ENCODE results near the gene GGA1.
"Not testable (repeated sequence)": the region's sequence is repeated elsewhere in the genome, so short reads cannot be mapped to it uniquely, and the experiment has no call there.

The GGA1 gene

DNA sequence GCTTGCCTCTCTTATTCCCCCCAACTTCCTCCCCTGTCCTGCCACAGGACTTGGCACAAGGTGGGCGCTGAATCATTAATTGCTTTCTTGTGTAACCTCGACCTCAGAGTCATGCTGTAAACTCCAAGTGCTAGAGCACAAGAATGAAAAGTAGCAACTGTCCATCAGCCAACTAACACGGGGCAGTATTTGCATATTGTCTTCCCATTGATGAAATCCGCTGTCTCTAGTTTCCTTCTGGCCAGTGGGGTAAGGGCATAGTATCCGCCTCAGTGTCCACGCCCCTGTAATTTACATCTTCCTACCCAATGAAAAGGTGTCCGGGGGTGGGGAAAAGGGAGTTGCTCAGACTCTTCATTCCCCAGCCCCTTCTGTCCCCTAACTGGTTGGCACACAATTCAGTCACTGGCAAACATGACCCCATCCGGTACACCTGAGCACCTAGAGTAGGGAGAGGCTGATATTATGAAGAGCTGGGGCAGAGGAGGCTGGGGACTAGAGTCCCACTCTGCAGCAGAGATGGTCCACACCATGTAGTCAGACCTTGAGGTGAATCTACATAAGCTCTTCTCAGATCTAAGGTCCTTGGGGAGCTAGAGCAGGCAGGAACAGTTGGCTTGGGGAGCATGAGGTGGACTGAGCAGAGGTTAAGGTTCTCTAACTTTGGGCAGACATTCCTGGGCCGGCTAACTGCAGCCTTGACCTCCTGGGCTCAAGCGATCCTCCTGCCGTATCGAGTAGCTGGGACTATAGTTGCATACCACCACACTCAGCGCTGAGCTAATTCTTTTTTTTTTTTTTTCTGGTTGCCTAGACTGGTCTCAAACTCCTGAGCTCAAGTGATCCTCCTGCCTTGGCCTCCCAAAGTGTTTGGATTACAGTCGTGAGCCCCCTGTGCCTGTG, 6.8 kb upstream of the GGA1 start:
- H3K9me3 ChIP-seq (ENCODE audit: control insufficient read depth, low read length) = no peaks in the 10 kb centered on the region
- no peak overlapping the region for H3K9ac ChIP-seq (ENCODE audit: low read length)
- H3K36me3 ChIP-seq (ENCODE audit: control insufficient read depth, insufficient read depth, low read length, severe bottlenecking) = no peaks in the 10 kb centered on the region
- H3K27me3 ChIP-seq (replicated peaks; ENCODE audit: control insufficient read depth, insufficient read depth, low read length) = peaks cover 7% of the 10 kb centered on the region
- H3K4me1 ChIP-seq (ENCODE audit: control insufficient read depth, insufficient read depth, low read length) = peaks cover 8% of the 10 kb centered on the region
- no peak overlapping the region for H3K4me3 ChIP-seq (ENCODE audit: low read length)
- DNase-seq (ENCODE audit: low read depth) = peak; percentile 29

DNA sequence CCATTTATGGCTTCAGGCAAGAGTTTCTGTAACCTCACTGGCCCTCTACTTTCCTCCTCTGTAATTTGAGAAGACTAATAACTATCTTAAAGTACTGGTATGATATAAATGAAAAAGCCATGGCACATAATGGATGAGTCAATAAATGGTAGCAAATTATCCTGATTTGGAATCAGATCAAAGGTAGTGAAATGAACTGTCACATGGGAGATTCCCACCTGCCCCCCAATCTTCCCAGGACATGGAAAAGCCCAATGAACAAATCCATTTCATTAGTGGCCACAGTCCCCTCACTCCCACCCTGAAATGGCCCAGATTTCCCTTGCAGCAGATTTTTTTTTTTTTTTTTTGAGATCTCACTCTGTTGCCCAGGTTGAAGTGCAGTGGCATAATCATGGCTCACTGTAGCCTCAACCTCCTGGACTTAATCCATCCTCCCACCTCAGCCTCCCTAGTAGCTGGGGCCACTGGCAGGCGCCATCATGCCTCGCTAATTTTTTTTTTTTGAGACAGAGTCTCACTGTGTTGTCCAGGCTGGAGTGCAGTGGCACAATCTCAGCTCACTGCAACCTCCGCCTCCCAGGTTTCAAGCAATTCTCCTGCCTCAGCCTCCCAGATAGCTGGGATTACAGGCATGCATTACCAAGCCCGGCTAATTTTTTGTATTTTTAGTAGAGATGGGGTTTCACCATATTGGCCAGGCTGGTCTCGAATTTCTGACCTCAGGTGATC, 5.9 kb upstream of the GGA1 start:
- H3K9me3 ChIP-seq (ENCODE audit: control insufficient read depth, low read length); H3K9ac ChIP-seq (ENCODE audit: low read length); H3K36me3 ChIP-seq (ENCODE audit: control insufficient read depth, insufficient read depth, low read length, severe bottlenecking); H3K27me3 ChIP-seq (replicated peaks; ENCODE audit: control insufficient read depth, insufficient read depth, low read length); DNase-seq (ENCODE audit: low read depth); H3K4me3 ChIP-seq (ENCODE audit: low read length): not testable (repeated sequence)
- peaks cover 13% of the 10 kb centered on the region for H3K4me1 ChIP-seq (ENCODE audit: control insufficient read depth, insufficient read depth, low read length)

DNA sequence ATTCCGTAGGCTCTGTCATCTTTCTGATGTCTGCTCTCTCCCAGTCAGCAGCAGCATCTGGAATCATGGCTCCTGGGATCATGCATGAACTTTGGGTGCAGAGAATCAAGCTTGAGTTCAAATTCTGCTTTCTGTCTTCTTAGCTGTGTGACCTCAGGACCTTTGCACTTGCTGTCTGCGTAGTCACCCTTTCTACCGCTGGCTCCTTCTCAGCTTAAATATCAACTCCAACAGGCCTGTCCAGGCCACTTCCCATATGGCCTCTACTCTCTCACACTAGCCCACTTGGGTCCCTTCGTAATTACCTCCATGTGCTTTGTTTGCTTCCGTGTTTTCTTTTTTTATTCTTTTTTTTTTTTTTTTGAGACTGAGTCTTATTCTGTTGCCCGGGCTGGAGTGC, 4.6 kb upstream of the GGA1 start:
- no peaks in the 10 kb centered on the region for H3K36me3 ChIP-seq (ENCODE audit: control insufficient read depth, insufficient read depth, low read length, severe bottlenecking)
- peaks cover 13% of the 10 kb centered on the region for H3K4me1 ChIP-seq (ENCODE audit: control insufficient read depth, insufficient read depth, low read length)
- no peak for DNase-seq (ENCODE audit: low read depth)
- H3K9ac ChIP-seq (ENCODE audit: low read length) = no peak overlapping the region
- H3K4me3 ChIP-seq (ENCODE audit: low read length) = no peak overlapping the region
- peaks cover 7% of the 10 kb centered on the region for H3K27me3 ChIP-seq (replicated peaks; ENCODE audit: control insufficient read depth, insufficient read depth, low read length)
- H3K9me3 ChIP-seq (ENCODE audit: control insufficient read depth, low read length) = no peaks in the 10 kb centered on the region

DNA sequence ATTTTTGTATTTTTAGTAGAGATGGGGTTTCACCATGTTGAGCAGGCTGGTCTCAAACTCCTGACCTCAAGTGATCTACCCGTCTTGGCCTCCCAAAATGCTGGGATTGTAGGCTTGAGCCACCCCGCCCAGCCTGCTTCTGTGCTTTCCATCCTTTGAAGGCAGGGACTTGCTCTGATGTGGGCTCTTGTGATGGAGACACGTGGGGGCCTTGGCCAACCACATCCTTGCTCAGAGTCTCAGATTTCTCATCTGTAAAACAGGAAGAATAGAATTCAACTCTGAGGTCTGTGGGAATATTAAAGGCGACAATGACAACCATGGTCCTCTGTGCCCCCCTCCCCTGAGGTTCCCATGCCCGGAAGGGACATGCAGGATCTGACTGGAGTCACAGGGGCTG, 3.8 kb upstream of the GGA1 start:
- no peak overlapping the region for H3K9ac ChIP-seq (ENCODE audit: low read length)
- DNase-seq (ENCODE audit: low read depth) = no peak
- no peak overlapping the region for H3K4me3 ChIP-seq (ENCODE audit: low read length)
- H3K4me1 ChIP-seq (ENCODE audit: control insufficient read depth, insufficient read depth, low read length) = peaks cover 19% of the 10 kb centered on the region
- H3K36me3 ChIP-seq (ENCODE audit: control insufficient read depth, insufficient read depth, low read length, severe bottlenecking) = no peaks in the 10 kb centered on the region
- no peaks in the 10 kb centered on the region for H3K9me3 ChIP-seq (ENCODE audit: control insufficient read depth, low read length)
- peaks cover 7% of the 10 kb centered on the region for H3K27me3 ChIP-seq (replicated peaks; ENCODE audit: control insufficient read depth, insufficient read depth, low read length)

DNA sequence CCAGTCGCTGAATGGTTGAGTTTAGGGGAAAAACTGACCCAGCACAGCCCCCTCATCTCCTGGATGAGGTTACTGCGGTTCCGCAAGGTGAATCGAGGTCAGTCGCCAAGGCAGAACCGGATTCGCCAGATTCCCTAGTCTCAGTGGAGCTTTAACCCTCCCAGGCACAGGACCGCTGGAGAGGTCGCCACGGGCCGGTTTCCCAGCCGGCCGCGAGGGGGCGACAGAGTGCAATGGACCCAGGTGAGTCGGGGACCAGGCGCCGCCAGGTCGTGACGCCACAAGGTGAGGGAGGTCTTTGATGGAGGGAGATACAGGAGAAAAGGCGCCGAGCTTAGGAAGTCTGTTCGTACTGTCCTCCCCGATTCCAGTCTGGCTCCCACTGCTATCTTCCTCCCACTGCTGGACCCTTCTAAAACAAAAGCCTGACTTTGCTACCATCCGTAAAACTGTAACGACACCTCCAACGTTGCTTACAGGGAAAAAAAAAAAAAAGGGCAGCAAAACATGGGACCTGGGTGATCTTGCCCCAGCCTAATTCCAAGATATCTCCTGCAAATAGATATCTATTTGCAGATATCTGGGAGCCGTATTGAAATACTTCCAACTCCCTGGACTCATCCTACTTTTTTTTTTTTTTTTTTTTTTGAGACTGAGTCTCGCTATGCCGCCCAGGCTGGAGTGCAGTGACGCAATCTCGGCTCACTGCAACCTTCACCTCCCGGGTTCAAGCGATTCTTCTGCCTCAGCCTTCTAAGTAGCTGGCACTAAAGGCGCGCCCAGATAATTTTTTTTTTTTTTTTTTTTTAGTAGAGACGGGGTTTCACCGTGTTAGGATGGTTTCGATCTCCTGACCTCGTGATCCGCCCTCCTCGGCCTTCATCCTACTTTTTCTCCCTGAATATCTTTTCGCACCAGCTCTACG, 1.4 kb upstream of the GGA1 start:
- no peaks in the 10 kb centered on the region for H3K36me3 ChIP-seq (ENCODE audit: control insufficient read depth, insufficient read depth, low read length, severe bottlenecking)
- peaks cover 30% of the 10 kb centered on the region for H3K4me1 ChIP-seq (ENCODE audit: control insufficient read depth, insufficient read depth, low read length)
- no peaks in the 10 kb centered on the region for H3K9me3 ChIP-seq (ENCODE audit: control insufficient read depth, low read length)
- DNase-seq (ENCODE audit: low read depth) = peak; percentile 88
- peak overlapping the region; percentile 21 for H3K4me3 ChIP-seq (ENCODE audit: low read length)
- peaks cover 7% of the 10 kb centered on the region for H3K27me3 ChIP-seq (replicated peaks; ENCODE audit: control insufficient read depth, insufficient read depth, low read length)
- H3K9ac ChIP-seq (ENCODE audit: low read length) = peak overlapping the region; percentile 47

DNA sequence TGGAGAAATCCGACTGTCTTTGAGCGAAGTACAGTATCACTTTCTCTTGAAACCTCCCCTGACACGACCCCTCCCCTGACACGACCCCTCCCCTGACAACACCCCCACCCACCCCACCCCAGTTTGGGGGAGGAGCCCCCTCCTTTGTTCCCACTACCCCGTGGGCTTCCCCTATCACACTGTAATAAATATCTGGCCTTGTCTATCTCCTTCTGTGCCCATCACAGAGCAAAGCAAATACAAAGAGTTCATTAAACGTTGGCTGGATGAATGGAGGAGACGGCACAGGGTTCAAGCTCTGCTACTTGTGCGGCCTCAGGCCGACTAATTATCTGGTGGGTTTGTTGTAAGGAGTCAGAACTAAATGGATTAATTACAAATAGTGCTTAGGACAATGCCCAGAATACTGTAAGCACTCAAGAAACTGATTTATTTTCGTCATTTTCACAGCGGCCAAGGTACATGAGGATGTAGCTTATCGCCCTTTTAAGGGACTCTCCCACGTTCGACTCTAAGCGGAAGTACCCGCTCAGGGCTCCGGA, 628 bp upstream of the GGA1 start:
- peak overlapping the region; percentile 95 for H3K4me3 ChIP-seq (ENCODE audit: low read length)
- peaks cover 7% of the 10 kb centered on the region for H3K27me3 ChIP-seq (replicated peaks; ENCODE audit: control insufficient read depth, insufficient read depth, low read length)
- peak overlapping the region; percentile 93 for H3K9ac ChIP-seq (ENCODE audit: low read length)
- no peak for DNase-seq (ENCODE audit: low read depth)
- H3K9me3 ChIP-seq (ENCODE audit: control insufficient read depth, low read length) = no peaks in the 10 kb centered on the region
- peaks cover 31% of the 10 kb centered on the region for H3K4me1 ChIP-seq (ENCODE audit: control insufficient read depth, insufficient read depth, low read length)
- H3K36me3 ChIP-seq (ENCODE audit: control insufficient read depth, insufficient read depth, low read length, severe bottlenecking) = no peaks in the 10 kb centered on the region

DNA sequence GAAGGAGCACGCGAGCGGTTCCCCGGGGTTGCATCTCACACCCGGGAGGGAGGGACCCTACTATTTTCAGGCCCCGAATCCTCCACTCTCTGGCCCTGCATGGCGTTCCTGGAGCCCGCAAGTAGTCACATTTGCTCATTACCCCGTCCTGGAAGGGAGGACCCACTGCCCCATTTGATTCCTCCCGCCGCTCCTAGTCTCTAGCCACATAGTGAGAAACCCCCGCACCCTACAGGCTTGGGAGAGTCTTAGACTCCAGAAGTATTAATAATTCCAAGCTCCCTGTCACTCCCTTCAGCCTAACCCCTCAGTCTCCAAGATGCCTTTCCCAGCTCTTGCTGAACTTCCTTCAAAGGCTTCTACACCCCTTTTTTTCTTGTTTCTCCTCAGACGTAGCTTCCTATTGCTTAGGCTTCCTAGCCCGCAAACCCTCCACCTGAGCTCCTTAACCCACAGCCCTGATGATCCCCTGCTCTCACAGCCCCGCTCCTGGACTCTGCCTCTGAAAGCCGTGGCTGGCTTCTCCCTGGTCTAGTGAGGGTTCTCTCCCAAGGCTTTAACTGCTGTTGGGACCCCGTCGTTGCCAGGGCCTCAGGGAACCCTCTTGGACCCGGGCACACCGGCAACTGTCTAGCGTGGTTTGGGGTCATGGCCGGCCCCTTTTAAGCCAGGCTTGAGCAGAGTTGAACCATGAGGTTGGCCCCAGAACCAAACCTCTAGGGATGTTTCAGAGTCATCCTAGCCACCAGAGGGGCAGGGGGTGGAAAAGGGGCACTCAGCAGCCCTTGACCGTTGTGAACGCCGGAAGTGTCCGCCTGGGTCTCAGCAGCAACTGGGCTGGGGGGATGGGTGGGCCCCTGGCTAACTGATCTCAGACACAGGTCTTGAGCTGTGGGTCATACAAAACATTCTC, 862 bp downstream of the GGA1 start:
- no peaks in the 10 kb centered on the region for H3K9me3 ChIP-seq (ENCODE audit: control insufficient read depth, low read length)
- peaks cover 44% of the 10 kb centered on the region for H3K4me1 ChIP-seq (ENCODE audit: control insufficient read depth, insufficient read depth, low read length)
- peaks cover 7% of the 10 kb centered on the region for H3K27me3 ChIP-seq (replicated peaks; ENCODE audit: control insufficient read depth, insufficient read depth, low read length)
- no peaks in the 10 kb centered on the region for H3K36me3 ChIP-seq (ENCODE audit: control insufficient read depth, insufficient read depth, low read length, severe bottlenecking)
- peak overlapping the region; percentile 95 for H3K4me3 ChIP-seq (ENCODE audit: low read length)
- peak overlapping the region; percentile 93 for H3K9ac ChIP-seq (ENCODE audit: low read length)
- peak; percentile 70 for DNase-seq (ENCODE audit: low read depth)

DNA sequence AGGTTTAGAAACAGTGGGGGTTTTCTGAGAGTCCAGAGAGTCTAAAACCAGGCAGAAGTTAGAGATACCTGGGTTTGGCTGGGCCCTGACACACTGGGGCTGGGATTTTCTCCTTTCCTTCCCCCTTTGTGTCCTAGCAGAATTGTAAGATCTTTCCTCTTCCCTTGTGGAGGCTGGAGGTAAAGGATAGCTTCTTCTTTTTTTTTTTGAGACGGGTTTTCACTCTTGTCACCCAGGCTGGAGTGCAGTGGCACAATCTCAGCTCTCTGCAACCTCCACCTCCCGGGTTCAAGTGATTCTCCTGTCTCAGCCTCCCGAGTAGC, 1.5 kb downstream of the GGA1 start:
- peak overlapping the region; percentile 93 for H3K9ac ChIP-seq (ENCODE audit: low read length)
- peaks cover 44% of the 10 kb centered on the region for H3K4me1 ChIP-seq (ENCODE audit: control insufficient read depth, insufficient read depth, low read length)
- H3K4me3 ChIP-seq (ENCODE audit: low read length) = peak overlapping the region; percentile 95
- not testable (repeated sequence) for H3K36me3 ChIP-seq (ENCODE audit: control insufficient read depth, insufficient read depth, low read length, severe bottlenecking); H3K27me3 ChIP-seq (replicated peaks; ENCODE audit: control insufficient read depth, insufficient read depth, low read length); H3K9me3 ChIP-seq (ENCODE audit: control insufficient read depth, low read length); DNase-seq (ENCODE audit: low read depth)

DNA sequence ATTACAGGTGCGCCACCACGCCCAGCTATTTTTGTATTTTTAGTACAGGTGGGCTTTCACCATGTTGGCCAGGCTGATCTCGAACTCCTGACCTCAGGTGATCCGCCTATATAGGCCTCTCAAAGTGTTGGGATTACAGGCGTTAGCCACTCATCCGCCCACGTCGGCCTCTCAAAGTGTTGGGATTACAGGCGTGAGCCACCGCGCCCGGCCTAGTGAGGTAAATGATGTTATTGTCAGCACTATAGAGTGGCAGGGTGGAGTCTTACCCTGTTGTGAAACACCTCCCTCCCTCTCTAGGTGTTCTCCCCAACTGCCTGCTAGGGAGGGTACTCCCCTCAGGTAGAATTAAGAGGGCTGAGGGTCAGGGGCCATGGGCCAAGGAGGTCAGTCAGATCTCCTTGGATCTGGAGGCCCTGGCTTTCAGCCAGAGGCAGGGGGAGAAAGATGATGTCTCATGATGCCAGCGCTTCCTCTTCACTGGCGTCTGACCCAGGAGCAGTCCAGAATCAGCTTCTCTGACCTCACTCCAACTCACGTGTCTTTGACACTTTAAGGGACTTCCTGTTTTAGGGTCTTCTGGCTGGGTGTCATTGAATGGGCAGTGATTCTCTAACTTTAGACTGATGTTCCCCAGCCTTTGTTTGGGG, 2.0 kb downstream of the GGA1 start:
- H3K27me3 ChIP-seq (replicated peaks; ENCODE audit: control insufficient read depth, insufficient read depth, low read length) = peaks cover 4% of the 10 kb centered on the region
- H3K4me1 ChIP-seq (ENCODE audit: control insufficient read depth, insufficient read depth, low read length) = peaks cover 44% of the 10 kb centered on the region
- H3K4me3 ChIP-seq (ENCODE audit: low read length) = no peak overlapping the region
- peaks cover 2% of the 10 kb centered on the region for H3K36me3 ChIP-seq (ENCODE audit: control insufficient read depth, insufficient read depth, low read length, severe bottlenecking)
- no peak for DNase-seq (ENCODE audit: low read depth)
- no peaks in the 10 kb centered on the region for H3K9me3 ChIP-seq (ENCODE audit: control insufficient read depth, low read length)
- H3K9ac ChIP-seq (ENCODE audit: low read length) = peak overlapping the region; percentile 93

DNA sequence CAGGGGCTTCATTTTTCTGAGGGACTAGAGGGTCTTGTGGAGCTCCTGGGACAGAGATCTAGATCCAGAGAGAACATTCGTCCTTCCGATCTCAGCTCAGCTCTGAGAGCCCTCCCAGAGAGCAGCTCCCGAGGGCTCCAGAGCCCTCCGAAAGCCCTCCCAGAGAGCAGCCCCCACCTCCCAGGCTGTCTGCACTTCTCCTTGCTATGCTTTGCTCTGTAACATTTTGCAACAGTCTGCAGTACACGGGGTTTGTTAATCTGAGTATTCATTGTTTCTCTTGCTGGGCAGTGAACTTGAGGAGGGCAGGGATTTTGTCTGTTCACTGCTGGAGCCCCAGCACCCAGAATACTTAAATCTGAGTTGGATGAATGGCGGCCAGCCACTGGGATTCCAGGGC, 2.6 kb downstream of the GGA1 start:
- Histone ChIP-seq H3K9me3 (ENCODE audit: control insufficient read depth, low read length) (no peaks in the 10 kb centered on the region), H3K4me3 (ENCODE audit: low read length) (no peak overlapping the region), H3K36me3 (ENCODE audit: control insufficient read depth, insufficient read depth, low read length, severe bottlenecking) (peaks cover 6% of the 10 kb centered on the region), H3K27me3 (replicated peaks; ENCODE audit: control insufficient read depth, insufficient read depth, low read length) (no peaks in the 10 kb centered on the region), H3K9ac (ENCODE audit: low read length) (peak overlapping the region; percentile 54), H3K4me1 (ENCODE audit: control insufficient read depth, insufficient read depth, low read length) (peaks cover 44% of the 10 kb centered on the region)
- no peak for DNase-seq (ENCODE audit: low read depth)
